Left colon (tissue), 2 donors: ENCODE results near the gene RBM44. TPM values are rescaled to one million over a fixed set of nuclear protein-coding genes. Genes with fewer than 3 reads are reported as not detected.

ENCODE experiments used
- ATAC-seq: fragments of 200-7000 bp; cut with Tn5 transposase; one replicate; pipeline ENCODE4 v1.9.1; 2020; ENCODE audit warnings: mild to moderate bottlenecking, moderate library complexity
- DNase-seq, 2 donors: peaks; one replicate each; pipeline ENCODE4 v3.0.0-alpha.2; 2020
- intact Hi-C, 2 donors: fragments of 100-400 bp; cut with DNase I in 1 of 2; cut with micrococcal nuclease in 1 of 2; formaldehyde crosslinking; loops; one replicate each; pipeline versions ENCODE4 v1.11.2 to v1.14.0; 2022; cut with DNase I, micrococcal nuclease
- total RNA-seq, 2 donors: library from RNA; stranded (reverse); fragmentation: NEBNext Ultra II Directional; extraction: Animal tissue kit (Norgen Biotek cat#: 25700); gene quantifications; one replicate each; pipeline ENCODE4 v1.2.1, GENCODE V29; 2021
- donor health status: DM: no; HTN: no; CAD: no.
- donor health status: DM: yes; HTN: yes; CAD: no.

The RBM44 gene
- total RNA-seq, 2 donors from 2014 or later: 0.34 to 0.52 TPM

DNA sequence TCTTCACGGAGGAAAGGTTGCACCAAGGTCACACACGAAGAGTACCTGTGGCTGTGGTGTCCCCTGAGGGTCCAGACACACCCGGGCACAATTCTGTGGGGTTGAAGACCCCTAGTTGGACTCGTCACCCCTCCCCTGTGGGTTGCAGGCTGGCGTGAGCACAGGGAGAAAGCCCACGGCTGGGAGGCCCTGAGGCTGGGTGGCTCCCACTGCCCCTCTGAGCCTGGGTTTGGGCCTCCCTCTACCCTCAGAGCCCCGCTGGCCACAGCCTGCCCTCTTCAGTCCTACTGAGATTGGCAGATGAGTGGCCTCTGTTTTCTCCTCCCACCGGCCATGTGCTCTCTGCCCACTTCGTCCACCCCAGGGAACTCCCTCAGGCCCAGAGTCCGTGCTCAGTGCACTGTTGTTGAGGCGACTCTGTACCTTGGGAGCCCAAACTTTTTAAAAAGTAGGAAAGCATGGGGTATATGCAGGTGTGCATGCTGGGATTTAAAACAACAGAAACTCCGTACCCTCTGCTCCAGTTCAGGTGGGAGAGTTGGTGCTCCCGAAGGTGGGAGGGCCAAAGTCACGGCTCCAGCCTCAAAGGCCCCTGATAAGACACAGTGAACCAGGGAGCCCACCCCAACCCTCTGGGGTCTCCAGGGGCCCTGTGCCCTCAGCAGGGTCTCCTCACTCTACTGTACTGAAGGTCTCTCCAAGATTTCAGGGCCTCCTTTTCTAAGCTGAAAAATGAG lies 79.9 kb downstream of the RBM44 start:
- ATAC-seq (no peak), DNase-seq (no peak)
- intact Hi-C loops: no loop called here

DNA sequence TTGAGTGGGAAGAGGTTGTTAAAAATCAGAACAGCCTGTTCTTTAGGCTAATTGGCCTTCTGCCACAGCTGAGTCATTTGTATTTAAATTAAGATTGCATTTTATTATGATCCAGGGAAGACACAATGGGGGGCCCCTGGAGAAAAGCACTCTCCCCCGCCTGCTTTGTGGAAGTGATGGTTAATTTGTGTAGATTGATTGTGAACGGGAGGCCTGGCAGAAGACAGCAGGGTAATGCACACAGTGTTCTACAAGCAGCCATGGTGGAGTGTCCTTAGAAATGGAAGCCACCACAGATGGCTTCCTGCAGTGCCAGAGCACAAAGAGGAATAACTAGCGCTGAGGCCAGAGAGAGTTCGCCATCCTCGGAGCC lies 80.5 kb downstream of the RBM44 start:
- no peak for DNase-seq
- intact Hi-C loops: no loop called here
- ATAC-seq: no peak

GRCh38 chr2:237879991-237880560 lies 81.5 kb downstream of the RBM44 start:
- no peak for ATAC-seq
- intact Hi-C loops: no loop called here
- no peak for DNase-seq

GRCh38 chr2:237882510-237883481 lies 84.2 kb downstream of the RBM44 start:
- intact Hi-C loops: no loop called here
- DNase-seq (peak in 1 of 2 donors; percentile 30), ATAC-seq (no peak)

DNA sequence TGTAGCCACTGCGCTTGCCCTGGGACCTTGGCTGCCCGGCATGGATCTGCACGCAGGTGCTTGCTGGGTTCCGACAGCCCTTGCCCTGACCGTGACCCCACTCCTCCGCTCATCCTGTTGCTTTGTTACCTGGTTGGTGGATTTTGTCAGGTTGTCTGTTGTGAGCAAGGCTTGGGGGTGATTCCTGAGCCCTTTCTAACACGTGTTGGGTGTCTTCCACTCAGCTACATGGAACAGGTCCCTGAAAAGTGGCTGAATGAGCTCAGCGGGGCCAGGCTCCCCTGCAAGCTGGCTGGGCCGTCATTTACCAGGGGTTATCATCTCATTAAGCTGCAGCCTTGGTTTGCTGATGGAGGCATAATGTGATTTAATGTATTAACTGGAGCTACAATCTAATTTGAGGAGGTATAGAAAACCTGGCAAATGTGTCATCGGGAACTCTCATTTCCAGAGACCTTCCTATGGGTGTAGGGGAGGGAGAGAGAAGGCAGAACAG lies 85.4 kb downstream of the RBM44 start:
- peak in 1 of 2 donors; percentile 15 for DNase-seq
- intact Hi-C loops: no loop called here

GRCh38 chr2:237884681-237885080 lies 86.1 kb downstream of the RBM44 start:
- no peak for ATAC-seq
- DNase-seq: peak in 1 of 2 donors; percentile 18
- intact Hi-C loops: no loop called here

More for the DNA sequence above, 85.4 kb downstream of the RBM44 start:
- ATAC-seq: no peak

DNA sequence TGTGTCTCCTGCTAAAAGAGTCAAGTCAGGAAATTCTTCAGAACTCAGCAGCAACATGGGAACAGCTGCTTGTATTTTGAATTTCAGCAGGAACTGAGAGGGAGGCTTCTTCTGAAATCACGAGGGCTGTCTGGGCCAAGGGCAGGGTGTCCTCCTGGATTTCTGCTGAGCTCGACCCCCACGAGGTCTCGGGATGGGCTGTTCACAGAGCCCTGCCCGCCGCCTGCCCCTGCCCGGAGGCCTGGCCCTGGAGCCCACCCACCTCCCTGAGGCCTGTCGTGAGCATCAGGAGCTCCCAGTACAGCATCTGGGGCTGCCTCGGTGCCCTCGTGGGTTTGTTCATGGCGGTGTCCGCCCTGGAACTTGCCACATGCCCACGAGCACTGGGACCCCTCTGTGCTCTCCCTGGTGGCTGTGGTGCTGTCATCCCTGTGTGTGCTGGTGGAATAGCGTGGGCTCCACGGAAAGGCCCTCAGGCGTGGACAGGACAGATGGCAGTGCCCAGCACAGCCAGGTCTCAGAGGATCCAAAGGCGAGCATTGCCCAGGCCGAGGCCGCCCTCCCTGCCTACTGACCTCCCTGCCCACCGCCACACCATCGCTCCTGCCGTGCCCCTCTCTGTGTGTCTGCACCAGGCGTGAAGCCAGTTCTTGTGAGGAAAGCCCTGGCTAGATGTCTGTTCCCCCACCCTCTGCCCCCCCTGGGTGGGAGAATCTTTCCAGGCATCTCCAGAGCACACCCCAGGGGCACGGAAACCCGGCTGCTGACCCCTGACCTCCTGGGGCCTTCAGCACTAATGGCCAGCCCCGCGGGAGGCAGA lies 86.7 kb downstream of the RBM44 start:
- ATAC-seq (no peak), DNase-seq (peak in 1 of 2 donors; percentile 26)
- intact Hi-C loops: no loop called here

DNA sequence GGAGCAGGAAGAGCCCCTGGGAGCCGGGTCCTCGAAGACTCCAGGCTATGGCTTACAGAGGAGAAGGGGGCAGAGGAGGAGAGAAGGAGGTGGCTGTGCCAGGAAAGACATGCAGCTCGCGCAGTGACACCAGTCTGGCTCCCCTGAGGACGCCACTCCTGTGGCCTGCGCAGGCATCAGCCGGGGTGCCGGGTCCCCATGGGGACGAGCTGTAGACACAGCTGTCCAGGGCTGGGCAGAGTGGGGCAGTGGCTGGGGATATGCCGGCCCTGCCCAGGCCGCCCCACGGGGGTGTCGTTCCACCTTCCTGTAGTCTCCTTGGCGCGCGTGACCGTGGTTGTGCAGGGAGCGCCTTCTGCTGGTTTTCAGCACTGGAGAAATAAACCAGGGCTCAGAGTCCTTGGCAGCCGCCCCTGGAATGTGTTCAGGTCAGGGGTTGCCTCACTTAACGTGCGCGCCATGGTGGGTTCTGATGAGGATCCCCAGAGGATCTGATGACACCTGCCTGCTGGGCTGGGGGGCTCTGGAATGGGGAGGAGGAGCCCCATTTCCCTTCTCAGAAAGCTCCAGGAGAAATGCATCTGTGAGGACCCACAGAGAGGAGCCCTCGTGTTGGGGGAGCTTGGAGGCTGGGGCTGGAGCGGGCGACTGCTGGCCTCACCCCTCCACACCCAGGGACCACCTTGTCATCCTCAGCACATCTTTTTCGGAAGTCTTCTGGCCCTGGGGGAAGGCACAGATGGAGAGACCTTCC lies 87.5 kb downstream of the RBM44 start:
- intact Hi-C loops: no loop called here
- DNase-seq (peak; percentile 42 to 72), ATAC-seq (peak; percentile 23)

DNA sequence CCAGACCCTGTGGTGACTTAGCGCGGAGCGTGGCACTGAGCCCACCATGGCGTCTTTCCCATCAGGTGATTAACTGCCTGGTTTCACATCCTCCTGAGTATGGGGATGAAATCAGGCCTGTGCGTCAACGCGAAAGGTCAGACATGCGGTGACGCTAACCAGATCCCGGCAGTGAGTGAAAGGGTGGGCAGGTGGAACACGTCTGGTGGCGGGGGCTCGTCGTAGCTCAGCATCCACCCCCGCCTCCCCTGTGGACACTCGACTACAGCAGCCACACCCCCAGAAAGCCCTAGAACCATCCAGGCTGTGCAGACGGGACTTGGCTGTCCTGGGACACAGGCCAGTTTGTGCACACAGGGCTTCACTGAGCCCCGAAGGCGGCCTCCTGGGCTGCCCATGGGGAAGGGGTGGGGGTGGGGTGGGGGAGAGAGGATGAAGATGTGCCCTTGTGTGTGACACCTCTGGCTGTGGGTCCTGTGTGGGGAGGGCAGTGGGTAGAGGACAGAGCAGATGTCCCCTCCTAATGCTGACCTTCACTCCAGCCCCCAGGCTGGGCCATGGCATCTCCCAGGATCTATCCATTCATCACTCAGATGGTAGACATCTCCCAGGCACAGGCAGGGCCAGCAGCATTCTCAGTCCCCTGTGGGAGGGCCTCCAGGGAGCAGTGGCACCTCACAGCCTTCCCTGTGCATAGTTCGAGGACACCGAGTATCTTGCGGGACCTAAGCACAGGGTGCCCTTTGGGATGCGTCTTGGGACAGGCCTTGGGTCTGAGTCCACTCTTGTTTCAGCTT lies 88.3 kb downstream of the RBM44 start:
- intact Hi-C loops: no loop called here
- ATAC-seq (peak; percentile 52), DNase-seq (peak; percentile 51 to 91)

GRCh38 chr2:237888389-237888788 lies 89.8 kb downstream of the RBM44 start:
- no peak for DNase-seq
- intact Hi-C loops: no loop called here
- no peak for ATAC-seq

- intact Hi-C loops: no loop called here
- DNase-seq: no peak
- no peak for ATAC-seq
Measured at GRCh38 chr2:237889016-237889415, 90.4 kb downstream of the RBM44 start.

DNA sequence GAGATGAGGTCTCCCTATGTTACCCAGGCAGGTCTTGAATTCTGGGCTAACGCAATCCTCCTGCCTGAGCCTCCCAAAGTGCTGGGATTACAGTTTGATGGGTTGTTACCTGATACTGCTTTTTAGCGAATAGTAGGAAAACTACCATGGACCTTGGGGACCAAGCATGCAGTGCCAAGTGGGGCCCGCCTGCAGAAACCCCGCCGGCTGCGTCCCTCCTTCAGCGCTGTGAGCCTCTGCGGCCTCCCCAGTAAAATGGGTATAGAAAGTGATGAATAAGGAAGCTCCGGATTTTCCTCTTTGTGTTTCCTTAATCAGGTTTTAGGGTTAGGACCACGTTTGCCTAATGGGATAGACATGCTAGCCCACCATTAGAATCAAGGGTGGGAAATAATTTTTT lies 91.2 kb downstream of the RBM44 start:
- DNase-seq (no peak), ATAC-seq (no peak)
- intact Hi-C loops: no loop called here

Other genes starting within 250 kb of the RBM44 start
- not detected for gene PRLH, start 232.2 kb upstream of the RBM44 start, total RNA-seq
- gene RAB17, start 208.0 kb upstream of the RBM44 start, total RNA-seq: 10 to 100 TPM; 51.3 to 59.2 TPM
- gene LRRFIP1, start 171.2 kb upstream of the RBM44 start, total RNA-seq: 100 to 1,000 TPM; 121 to 123 TPM
- 10 to 100 TPM in 1 of 2 donors, 1 to 10 TPM in 1; 1.8 to 24.8 TPM for gene RAMP1, start 60.8 kb downstream of the RBM44 start, total RNA-seq
- 10 to 100 TPM; 50.8 to 52.9 TPM for gene UBE2F, start 168.2 kb downstream of the RBM44 start, total RNA-seq